ENCODE results near the gene GRP.

DNA sequence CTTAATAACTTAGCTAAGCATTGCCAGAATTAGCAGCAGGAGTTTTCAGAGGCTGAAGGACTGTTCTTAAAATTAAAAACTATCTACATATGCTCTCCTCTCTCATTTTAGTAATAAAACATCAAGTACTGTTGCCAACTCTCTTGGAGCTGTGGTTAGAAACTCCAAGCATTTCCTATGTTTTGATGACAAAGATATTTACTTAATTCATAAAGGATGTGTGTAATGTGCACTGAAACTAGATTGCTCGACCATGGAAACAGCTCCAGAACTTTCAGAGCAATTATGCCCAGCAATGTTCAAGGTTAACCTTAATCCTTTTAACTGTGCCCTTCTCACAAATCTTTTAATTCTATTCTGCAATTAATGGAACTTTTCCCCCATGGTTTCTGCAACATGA lies 8.4 kb downstream of the GRP start:
- TF ChIP-seq, protein P1, sequence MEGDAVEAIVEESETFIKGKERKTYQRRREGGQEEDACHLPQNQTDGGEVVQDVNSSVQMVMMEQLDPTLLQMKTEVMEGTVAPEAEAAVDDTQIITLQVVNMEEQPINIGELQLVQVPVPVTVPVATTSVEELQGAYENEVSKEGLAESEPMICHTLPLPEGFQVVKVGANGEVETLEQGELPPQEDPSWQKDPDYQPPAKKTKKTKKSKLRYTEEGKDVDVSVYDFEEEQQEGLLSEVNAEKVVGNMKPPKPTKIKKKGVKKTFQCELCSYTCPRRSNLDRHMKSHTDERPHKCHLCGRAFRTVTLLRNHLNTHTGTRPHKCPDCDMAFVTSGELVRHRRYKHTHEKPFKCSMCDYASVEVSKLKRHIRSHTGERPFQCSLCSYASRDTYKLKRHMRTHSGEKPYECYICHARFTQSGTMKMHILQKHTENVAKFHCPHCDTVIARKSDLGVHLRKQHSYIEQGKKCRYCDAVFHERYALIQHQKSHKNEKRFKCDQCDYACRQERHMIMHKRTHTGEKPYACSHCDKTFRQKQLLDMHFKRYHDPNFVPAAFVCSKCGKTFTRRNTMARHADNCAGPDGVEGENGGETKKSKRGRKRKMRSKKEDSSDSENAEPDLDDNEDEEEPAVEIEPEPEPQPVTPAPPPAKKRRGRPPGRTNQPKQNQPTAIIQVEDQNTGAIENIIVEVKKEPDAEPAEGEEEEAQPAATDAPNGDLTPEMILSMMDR (IDR thresholded peaks at IDR 0.05): no peak
- TF ChIP-seq POLR2A (IDR thresholded peaks at IDR 0.05): no peak
